ENCODE results near the gene HIF3A.

The HIF3A gene

DNA sequence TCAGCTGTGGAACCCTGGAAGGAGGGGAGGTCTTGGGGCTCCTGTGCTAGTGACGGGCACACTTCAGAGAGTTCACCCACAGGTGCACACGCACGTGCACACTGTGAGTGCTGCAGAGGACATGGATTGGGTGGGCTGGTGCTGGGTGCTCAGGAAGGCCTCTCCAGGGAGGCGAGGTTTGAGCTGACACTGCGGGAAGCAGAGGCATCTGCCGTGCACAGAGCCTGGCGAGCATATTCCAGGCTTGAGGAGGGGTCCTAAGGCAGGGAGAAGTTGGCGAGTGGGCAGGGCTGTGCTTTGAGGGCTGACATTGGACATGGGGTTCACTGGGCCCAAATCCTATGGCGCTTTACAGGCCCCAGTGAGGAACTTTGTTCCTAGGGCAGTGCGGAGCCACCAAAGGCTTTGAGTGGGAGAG, 90.9 kb downstream of the HIF3A start:
- TF ChIP-seq POLR2AphosphoS5 (IDR thresholded peaks at IDR 0.05; ENCODE audit: low read depth, low read length) (no peak), SIN3A (IDR thresholded peaks at IDR 0.05; ENCODE audit: borderline replicate concordance, insufficient read depth, low read length) (no peak), TAF1 (IDR thresholded peaks at IDR 0.05; ENCODE audit: borderline replicate concordance, insufficient read depth, low read length) (no peak), FOXP2 (optimal IDR thresholded peaks at IDR 0.05; ENCODE audit: borderline replicate concordance, extremely low read depth, extremely low read length, insufficient read depth) (no peak)
- TF ChIP-seq, protein P1, sequence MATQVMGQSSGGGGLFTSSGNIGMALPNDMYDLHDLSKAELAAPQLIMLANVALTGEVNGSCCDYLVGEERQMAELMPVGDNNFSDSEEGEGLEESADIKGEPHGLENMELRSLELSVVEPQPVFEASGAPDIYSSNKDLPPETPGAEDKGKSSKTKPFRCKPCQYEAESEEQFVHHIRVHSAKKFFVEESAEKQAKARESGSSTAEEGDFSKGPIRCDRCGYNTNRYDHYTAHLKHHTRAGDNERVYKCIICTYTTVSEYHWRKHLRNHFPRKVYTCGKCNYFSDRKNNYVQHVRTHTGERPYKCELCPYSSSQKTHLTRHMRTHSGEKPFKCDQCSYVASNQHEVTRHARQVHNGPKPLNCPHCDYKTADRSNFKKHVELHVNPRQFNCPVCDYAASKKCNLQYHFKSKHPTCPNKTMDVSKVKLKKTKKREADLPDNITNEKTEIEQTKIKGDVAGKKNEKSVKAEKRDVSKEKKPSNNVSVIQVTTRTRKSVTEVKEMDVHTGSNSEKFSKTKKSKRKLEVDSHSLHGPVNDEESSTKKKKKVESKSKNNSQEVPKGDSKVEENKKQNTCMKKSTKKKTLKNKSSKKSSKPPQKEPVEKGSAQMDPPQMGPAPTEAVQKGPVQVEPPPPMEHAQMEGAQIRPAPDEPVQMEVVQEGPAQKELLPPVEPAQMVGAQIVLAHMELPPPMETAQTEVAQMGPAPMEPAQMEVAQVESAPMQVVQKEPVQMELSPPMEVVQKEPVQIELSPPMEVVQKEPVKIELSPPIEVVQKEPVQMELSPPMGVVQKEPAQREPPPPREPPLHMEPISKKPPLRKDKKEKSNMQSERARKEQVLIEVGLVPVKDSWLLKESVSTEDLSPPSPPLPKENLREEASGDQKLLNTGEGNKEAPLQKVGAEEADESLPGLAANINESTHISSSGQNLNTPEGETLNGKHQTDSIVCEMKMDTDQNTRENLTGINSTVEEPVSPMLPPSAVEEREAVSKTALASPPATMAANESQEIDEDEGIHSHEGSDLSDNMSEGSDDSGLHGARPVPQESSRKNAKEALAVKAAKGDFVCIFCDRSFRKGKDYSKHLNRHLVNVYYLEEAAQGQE (IDR thresholded peaks at IDR 0.05; ENCODE audit: insufficient read depth in 1 of 2, low read depth in 2 of 2, low read length in 2 of 2), result no peak

DNA sequence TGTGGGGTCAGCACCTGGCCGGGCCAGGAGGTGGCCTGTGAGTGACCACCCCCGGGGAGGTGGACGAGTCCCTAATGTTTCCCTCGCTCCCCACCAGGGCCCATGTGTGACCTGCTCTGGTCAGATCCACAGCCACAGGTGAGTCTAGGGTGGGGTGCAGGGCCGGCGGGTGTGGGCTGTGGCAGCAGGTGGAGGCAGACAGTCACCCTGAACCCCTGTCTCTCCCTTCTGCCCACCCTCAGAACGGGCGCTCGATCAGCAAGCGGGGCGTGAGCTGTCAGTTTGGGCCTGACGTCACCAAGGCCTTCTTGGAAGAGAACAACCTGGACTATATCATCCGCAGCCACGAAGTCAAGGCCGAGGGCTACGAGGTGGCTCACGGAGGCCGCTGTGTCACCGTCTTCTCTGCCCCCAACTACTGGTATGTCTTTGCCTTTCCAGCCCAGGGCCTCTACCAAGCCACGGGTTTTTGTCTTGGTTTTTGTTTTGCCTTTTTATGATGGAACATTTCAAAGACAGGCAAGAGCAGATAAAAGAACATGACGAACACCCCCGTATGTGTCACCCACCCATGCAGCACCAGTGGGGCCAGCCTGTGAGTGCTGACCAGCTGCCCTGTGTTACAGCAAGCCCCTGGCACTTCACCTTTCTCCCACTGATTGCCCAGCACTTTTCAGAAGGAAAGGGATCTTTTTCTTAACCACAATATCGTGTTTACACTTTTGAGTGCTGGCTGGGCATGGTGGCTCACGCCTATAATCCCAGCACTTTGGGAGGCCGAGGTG, 91.7 kb downstream of the HIF3A start:
- TF ChIP-seq, protein P1 (IDR thresholded peaks at IDR 0.05; ENCODE audit: insufficient read depth in 1 of 2, low read depth in 2 of 2, low read length in 2 of 2), result no peak
- TF ChIP-seq POLR2AphosphoS5 (IDR thresholded peaks at IDR 0.05; ENCODE audit: low read depth, low read length) (no peak), SIN3A (IDR thresholded peaks at IDR 0.05; ENCODE audit: borderline replicate concordance, insufficient read depth, low read length) (no peak), TAF1 (IDR thresholded peaks at IDR 0.05; ENCODE audit: borderline replicate concordance, insufficient read depth, low read length) (no peak), FOXP2 (optimal IDR thresholded peaks at IDR 0.05; ENCODE audit: borderline replicate concordance, extremely low read depth, extremely low read length, insufficient read depth) (no peak)

DNA sequence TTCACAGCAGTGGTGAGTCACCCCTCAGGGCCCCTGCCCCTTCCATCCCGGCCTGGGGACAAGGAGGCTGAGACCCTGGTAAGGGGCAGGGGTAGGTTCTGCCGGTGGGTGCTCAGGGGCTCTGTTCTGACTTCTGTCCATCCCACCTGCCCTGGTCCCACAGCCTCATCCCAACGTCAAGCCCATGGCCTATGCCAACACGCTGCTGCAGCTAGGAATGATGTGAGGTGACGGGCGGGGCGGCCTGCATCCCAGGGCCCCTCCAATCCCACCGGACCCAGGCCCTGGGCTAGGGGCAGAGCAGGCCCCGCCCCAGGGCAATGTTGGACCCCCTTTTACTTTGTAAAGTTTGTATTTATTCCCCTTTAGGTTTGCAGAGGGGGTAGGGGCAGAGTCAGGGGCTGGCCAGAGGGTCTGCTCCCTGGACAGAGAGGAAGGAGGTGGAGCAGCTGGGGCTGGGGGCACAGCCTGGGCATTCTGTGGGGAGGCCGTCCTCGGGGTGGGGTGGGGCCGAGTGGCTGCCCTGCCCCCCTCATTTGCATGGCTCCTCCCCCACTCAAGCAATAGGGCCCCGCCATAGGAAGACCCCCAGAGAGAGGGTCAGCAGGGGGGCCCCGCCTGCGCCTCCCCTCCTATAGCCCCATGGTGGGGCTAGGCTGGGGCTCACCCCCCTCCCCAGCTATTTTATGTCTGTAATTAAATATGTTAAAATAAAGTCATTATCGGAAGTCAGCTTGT, 93.4 kb downstream of the HIF3A start:
- TF ChIP-seq FOXP2 (optimal IDR thresholded peaks at IDR 0.05; ENCODE audit: borderline replicate concordance, extremely low read depth, extremely low read length, insufficient read depth) (no peak), POLR2AphosphoS5 (IDR thresholded peaks at IDR 0.05; ENCODE audit: low read depth, low read length) (no peak), TAF1 (IDR thresholded peaks at IDR 0.05; ENCODE audit: borderline replicate concordance, insufficient read depth, low read length) (no peak), SIN3A (IDR thresholded peaks at IDR 0.05; ENCODE audit: borderline replicate concordance, insufficient read depth, low read length) (no peak)
- TF ChIP-seq, protein P1 (IDR thresholded peaks at IDR 0.05; ENCODE audit: insufficient read depth in 1 of 2, low read depth in 2 of 2, low read length in 2 of 2), result no peak

DNA sequence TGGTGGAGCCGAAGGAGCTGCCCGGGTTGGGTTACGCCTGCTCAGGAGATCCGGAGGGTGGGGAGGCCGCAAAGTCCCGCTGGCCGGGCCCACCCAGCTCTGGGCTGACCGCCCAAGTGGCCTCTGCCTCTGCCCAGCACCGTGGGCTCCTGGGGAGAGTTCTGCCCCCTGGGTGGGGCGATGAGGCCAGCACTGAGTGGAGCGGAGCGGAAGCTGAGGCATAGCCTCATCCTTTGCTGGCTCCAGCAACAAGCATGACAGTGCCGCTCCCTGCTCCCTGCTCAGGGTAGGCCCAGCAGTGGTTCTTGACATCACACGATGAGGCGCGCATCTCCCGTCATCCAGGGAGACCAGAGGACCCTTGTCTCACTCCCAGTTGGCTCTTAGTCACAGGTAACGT, 94.0 kb downstream of the HIF3A start:
- TF ChIP-seq POLR2AphosphoS5 (IDR thresholded peaks at IDR 0.05; ENCODE audit: low read depth, low read length), result no peak
- TF ChIP-seq FOXP2 (optimal IDR thresholded peaks at IDR 0.05; ENCODE audit: borderline replicate concordance, extremely low read depth, extremely low read length, insufficient read depth), result no peak
- no peak for TF ChIP-seq SIN3A (IDR thresholded peaks at IDR 0.05; ENCODE audit: borderline replicate concordance, insufficient read depth, low read length)
- TF ChIP-seq TAF1 (IDR thresholded peaks at IDR 0.05; ENCODE audit: borderline replicate concordance, insufficient read depth, low read length), result no peak
- TF ChIP-seq, protein P1 (IDR thresholded peaks at IDR 0.05; ENCODE audit: insufficient read depth in 1 of 2, low read depth in 2 of 2, low read length in 2 of 2), result no peak
